ENCODE measurements around the gene FLOT1. TPM values are rescaled to one million over a fixed set of nuclear protein-coding genes. Genes with fewer than 3 reads are reported as not detected.

FLOT1 gene
- total and polyA plus RNA-seq, 2 of the 13 experiments (the other 11 are each of a cell fraction or from before 2014, with no cell fraction given): 82.3 to 130 TPM

- TF ChIP-seq TIGD3 (CRISPR knock-in tag; IDR thresholded peaks at IDR 0.05; ENCODE audit: borderline replicate concordance) (no peak), KDM5B (CRISPR knock-in tag; IDR thresholded peaks at IDR 0.05; ENCODE audit: borderline replicate concordance) (no peak), ZFY (CRISPR knock-in tag; IDR thresholded peaks at IDR 0.05) (0 out of 2 replicates have a peak, but pooled peaks have one; percentile 0), HIVEP1 (CRISPR knock-in tag; IDR thresholded peaks at IDR 0.05) (no peak), ZNF614 (CRISPR knock-in tag; IDR thresholded peaks at IDR 0.05; ENCODE audit: borderline replicate concordance) (0 out of 2 replicates have a peak, but pooled peaks have one; percentile 36), TOPORS (CRISPR knock-in tag; IDR thresholded peaks at IDR 0.05) (no peak; the same call in 1 of the 2 replicates), ZNF333 (CRISPR knock-in tag; IDR thresholded peaks at IDR 0.05; ENCODE audit: borderline replicate concordance) (no peak), MTERF4 (CRISPR knock-in tag; IDR thresholded peaks at IDR 0.05) (no peak), HOXA9 (CRISPR knock-in tag; IDR thresholded peaks at IDR 0.05; ENCODE audit: borderline replicate concordance) (no peak), JUND (CRISPR knock-in tag; IDR thresholded peaks at IDR 0.05) (no peak), NONO (IDR thresholded peaks at IDR 0.05) (no peak), NONO (CRISPR knock-in tag; conservative IDR thresholded peaks at IDR 0.05) (0 out of 2 replicates have a peak, but pooled peaks have one; percentile 14), ZNF337 (CRISPR knock-in tag; IDR thresholded peaks at IDR 0.05; ENCODE audit: borderline replicate concordance, low read depth) (no peak), ZNF430 (CRISPR knock-in tag; IDR thresholded peaks at IDR 0.05) (no peak; the same call in 1 of the 2 replicates), RERE (CRISPR knock-in tag; IDR thresholded peaks at IDR 0.05; ENCODE audit: low read depth) (no peak), TOE1 (CRISPR knock-in tag; IDR thresholded peaks at IDR 0.05) (no peak), RAD21 (CRISPR knock-in tag; IDR thresholded peaks at IDR 0.05) (no peak), ATF5 (CRISPR knock-in tag; IDR thresholded peaks at IDR 0.05; ENCODE audit: low read depth) (no peak)
- TF ChIP-seq, protein P1, sequence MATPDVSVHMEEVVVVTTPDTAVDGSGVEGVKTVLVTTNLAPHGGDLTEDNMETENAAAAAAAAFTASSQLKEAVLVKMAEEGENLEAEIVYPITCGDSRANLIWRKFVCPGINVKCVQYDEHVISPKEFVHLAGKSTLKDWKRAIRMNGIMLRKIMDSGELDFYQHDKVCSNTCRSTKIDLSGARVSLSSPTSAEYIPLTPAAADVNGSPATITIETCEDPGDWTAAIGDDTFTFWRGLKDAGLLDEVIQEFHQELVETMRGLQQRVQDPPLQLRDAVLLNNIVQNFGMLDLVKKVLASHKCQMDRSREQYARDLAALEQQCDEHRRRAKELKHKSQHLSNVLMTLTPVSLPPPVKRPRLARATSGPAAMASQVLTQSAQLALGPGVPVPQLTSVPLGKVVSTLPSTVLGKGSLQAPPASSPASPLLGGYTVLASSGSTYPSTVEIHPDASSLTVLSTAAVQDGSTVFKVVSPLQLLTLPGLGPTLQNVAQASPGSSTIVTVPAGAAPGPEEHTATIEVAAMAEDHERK (CRISPR knock-in tag; IDR thresholded peaks at IDR 0.05; ENCODE audit: low read depth): no peak
These were observed 40.0 kb upstream of the FLOT1 start (continued) for GRCh38 chr6:30782425-30783014.
